ENCODE data around the gene SPTBN5. TPM values are rescaled to one million over a fixed set of nuclear protein-coding genes. Genes with fewer than 3 reads are reported as not detected.
A peak's percentile ranks its signal among the peaks of the same experiment; 100 is the strongest.

The SPTBN5 gene
- total RNA-seq, 4 donors from 2014 or later, result 0.40 to 2.5 (median 1.8) TPM

DNA sequence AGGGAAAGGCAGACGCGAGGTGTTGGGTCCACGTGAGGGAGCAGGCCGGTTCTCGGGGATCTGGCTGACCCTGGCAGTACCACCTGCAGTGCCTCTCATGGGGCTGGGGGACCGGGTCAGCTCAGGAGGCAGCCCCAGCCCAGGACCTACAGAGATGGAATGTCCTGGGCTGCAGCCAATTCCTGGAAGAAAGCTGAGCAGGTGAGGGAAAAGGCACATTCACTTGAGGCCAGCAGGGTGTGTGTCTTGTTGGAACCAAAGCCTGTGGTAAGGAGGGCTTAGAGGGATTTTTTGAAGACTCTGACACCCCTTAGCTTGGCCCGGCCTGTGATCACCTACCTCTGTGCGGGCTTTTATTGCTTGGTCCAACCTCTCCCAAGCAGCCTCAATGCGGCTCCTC lies 39.4 kb downstream of the SPTBN5 start:
- H3K27me3 ChIP-seq, result no peaks in the 10 kb centered on the region

GRCh38 chr15:41853831-41854230 lies 40.0 kb downstream of the SPTBN5 start:
- no peak overlapping the region for H3K27ac ChIP-seq
- WGBS, 2 donors, result 83 to 87% methylated on average over 3 to 10 of the region's 10 CpGs
- DNase-seq, result peak in 1 of 2 donors; percentile 26
- H3K4me1 ChIP-seq, result peaks cover 14 to 49% of the 10 kb centered on the region in 2 donors
- intact Hi-C loops (cut with DNase I), result no loop called here
- TF ChIP-seq POLR2A (IDR thresholded peaks at IDR 0.05) (no peak), CTCF (IDR thresholded peaks at IDR 0.05) (no peak)
- H3K36me3 ChIP-seq, result peaks cover 0 to 3% of the 10 kb centered on the region in 2 donors
- H3K9me3 ChIP-seq, result no peaks in the 10 kb centered on the region
- no peaks in the 10 kb centered on the region for H3K27me3 ChIP-seq
- H3K4me3 ChIP-seq (replicated peaks in 1 of 3), result no peak overlapping the region

More for the DNA sequence above, 39.4 kb downstream of the SPTBN5 start:
- Histone ChIP-seq H3K4me1 (peaks cover 14 to 46% of the 10 kb centered on the region in 2 donors), H3K4me3 (replicated peaks in 1 of 3) (no peak overlapping the region), H3K9me3 (no peaks in the 10 kb centered on the region), H3K27ac (no peak overlapping the region), H3K36me3 (no peaks in the 10 kb centered on the region)
- intact Hi-C loops (cut with DNase I), result no loop called here
- no peak for TF ChIP-seq POLR2A (IDR thresholded peaks at IDR 0.05)
- TF ChIP-seq CTCF (IDR thresholded peaks at IDR 0.05), result no peak
- WGBS, 2 donors, result 68 to 89% methylated on average over 7 to 8 of the region's 9 CpGs
- peak; percentile 62 to 72 for DNase-seq

DNA sequence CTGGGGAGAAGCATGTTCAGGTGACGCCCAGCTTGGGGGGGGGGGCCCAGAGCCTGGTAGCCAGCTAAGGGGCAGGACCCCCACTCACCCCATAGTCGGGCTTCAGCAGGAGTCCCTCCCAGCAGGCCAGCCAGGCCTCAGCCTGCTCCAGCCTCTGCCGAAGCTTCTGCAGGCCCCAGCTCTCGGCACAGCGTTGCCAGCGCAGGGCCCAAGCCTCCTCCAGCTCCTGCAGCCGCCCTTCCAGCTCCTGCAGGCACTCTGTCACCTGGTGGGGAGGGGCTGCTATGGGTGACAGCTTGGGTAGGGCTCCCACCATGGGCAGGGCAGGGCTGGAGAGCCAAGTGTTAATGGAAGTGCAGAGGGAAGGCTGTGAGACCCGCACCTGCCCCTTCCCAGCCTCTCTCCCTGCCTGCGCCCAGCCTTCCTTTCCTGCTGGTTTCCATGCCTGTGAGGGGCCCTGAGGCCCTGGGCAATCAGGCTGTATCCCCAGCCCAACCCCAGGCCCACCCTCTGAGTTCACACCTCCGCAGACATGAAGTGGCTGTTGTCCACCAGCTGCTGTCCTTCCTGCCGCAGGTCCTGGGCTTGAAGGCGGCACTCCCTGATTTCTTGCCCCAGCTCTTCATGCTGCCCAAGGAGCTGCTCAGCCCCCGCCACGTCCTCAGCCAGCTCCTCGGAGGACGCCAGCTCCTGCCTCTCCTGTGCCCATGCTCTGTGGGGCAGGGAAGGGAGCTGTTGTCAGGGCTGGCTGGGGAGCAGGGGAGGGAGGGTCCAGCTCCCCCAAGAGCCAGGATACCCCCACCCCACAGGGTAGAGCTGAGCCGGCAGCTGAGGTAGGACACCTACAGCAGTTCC lies 40.9 kb downstream of the SPTBN5 start:
- Histone ChIP-seq H3K27ac (no peak overlapping the region), H3K27me3 (no peaks in the 10 kb centered on the region), H3K4me1 (peaks cover 14 to 49% of the 10 kb centered on the region in 2 donors), H3K9me3 (no peaks in the 10 kb centered on the region), H3K36me3 (peaks cover 5 to 11% of the 10 kb centered on the region in 2 donors), H3K4me3 (replicated peaks in 1 of 3) (no peak overlapping the region)
- WGBS, 2 donors, result 52 to 63% methylated on average over 10 to 14 of the region's 17 CpGs
- TF ChIP-seq POLR2A (IDR thresholded peaks at IDR 0.05) (no peak), CTCF (IDR thresholded peaks at IDR 0.05) (no peak)
- intact Hi-C loops (cut with DNase I), result no loop called here
- peak; percentile 50 to 51 for DNase-seq

- Histone ChIP-seq H3K27me3 (no peaks in the 10 kb centered on the region), H3K4me1 (peaks cover 14 to 42% of the 10 kb centered on the region in 2 donors), H3K9me3 (no peaks in the 10 kb centered on the region), H3K36me3 (peaks cover 15 to 22% of the 10 kb centered on the region in 2 donors), H3K4me3 (replicated peaks in 1 of 3) (no peak overlapping the region), H3K27ac (no peak overlapping the region)
- intact Hi-C loops (cut with DNase I), result no loop called here
- TF ChIP-seq POLR2A (IDR thresholded peaks at IDR 0.05) (no peak), CTCF (IDR thresholded peaks at IDR 0.05) (no peak)
- no peak for DNase-seq
- 61 to 70% methylated on average over 3 of the region's 8 CpGs for WGBS, 2 donors
Measured at GRCh38 chr15:41851755-41852370, 42.0 kb downstream of the SPTBN5 start.

DNA sequence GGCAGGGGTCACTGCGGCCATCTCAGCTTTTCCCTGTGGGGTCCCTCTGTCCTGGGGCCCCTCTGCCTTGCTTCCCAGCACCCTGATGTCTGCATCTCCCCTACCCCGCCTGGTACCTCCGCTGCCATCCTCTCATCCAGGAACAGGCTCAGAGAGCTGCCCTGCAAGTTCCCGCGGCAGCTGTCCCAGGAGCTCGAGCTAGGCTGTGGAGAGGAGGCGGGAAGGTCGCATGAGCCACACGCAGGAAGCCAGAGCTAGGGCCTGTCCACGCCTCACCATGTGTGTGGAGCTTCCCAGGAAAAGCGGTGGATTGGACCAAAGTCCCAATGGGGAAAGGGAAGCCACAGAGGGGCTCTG lies 42.7 kb downstream of the SPTBN5 start:
- Histone ChIP-seq H3K27ac (no peak overlapping the region), H3K36me3 (peaks cover 15 to 26% of the 10 kb centered on the region in 2 donors), H3K9me3 (no peaks in the 10 kb centered on the region), H3K4me1 (peaks cover 14 to 39% of the 10 kb centered on the region in 2 donors), H3K4me3 (replicated peaks in 1 of 3) (no peak overlapping the region), H3K27me3 (no peaks in the 10 kb centered on the region)
- TF ChIP-seq CTCF (IDR thresholded peaks at IDR 0.05), result no peak
- no peak for TF ChIP-seq POLR2A (IDR thresholded peaks at IDR 0.05)
- peak in 1 of 2 donors; percentile 37 for DNase-seq
- intact Hi-C loops (cut with DNase I), result no loop called here
- WGBS, 2 donors, result 54 to 55% methylated on average over 11 of the region's 11 CpGs
